Measurements from ENCODE around the gene PPOX. TPM values are rescaled to one million over a fixed set of nuclear protein-coding genes. Genes with fewer than 3 reads are reported as not detected.

PPOX gene
- total RNA-seq, 2 donors from 2014 or later: 46.4 to 47.2 TPM

DNA sequence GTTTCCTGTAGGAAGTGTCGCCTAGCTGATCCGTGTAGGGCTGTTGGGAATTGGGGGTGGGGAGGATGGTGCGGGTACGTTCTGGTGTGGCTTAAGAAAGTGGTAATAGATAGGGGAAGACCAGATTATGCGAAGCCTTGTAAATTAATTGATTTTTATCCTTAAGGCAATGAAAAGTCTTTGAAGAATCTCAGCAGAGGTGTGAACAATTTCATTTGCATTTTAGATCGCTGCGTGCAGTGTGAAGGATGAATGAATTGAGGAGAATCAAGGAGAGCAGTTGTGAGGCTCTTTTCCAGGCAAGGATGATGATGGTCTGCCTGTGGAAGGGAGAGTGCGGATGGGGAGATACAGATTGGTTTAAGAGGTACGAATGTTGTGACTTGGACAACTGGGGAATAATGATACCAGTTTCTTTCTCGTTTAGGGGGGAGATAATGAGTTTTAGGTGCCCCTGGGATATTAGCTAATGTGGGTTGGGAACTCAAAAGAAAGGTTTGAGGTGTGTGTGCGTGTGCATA, 32.9 kb upstream of the PPOX start:
- no peaks in the 10 kb centered on the region for H3K27me3 Mint-ChIP-seq (ENCODE audit: insufficient read depth)
- no peak for TF ChIP-seq CTCF (conservative IDR thresholded peaks at IDR 0.05)
- no peak overlapping the region for H3K27ac Mint-ChIP-seq
- peaks cover 21% of the 10 kb centered on the region for H3K36me3 ChIP-seq (ENCODE audit: control insufficient read depth, insufficient read depth, low read length)
- no peaks in the 10 kb centered on the region for H3K4me1 ChIP-seq (ENCODE audit: control insufficient read depth, insufficient read depth, low read length)
- no peaks in the 10 kb centered on the region for H3K9me3 Mint-ChIP-seq
- WGBS, 2 experiments (ENCODE audit: insufficient coverage in 1 of 2, insufficient read length in 1 of 2): 1 to 3% methylated on average over 10 to 11 of the region's 11 CpGs
- H3K4me3 ChIP-seq (ENCODE audit: low read length): peak overlapping the region; percentile 95
- no peaks in the 10 kb centered on the region for H3K9me3 ChIP-seq (ENCODE audit: control insufficient read depth, low read length)
- peak; percentile 54 for DNase-seq
- H3K27ac ChIP-seq (ENCODE audit: low read depth, low read length): peak overlapping the region; percentile 90
- H3K4me1 Mint-ChIP-seq: peaks cover 20% of the 10 kb centered on the region
- peak overlapping the region; percentile 86 for H3K9ac ChIP-seq (ENCODE audit: extremely low read depth, low read length, poor library complexity, severe bottlenecking)
- H3K36me3 Mint-ChIP-seq (ENCODE audit: low read depth): peaks cover 17% of the 10 kb centered on the region
- no peak overlapping the region for H3K4me3 Mint-ChIP-seq
- H3K27me3 ChIP-seq (ENCODE audit: control insufficient read depth, insufficient read depth, low read length, poor library complexity, severe bottlenecking): no peaks in the 10 kb centered on the region

GRCh38 chr1:161137881-161138280, 28.3 kb upstream of the PPOX start:
- Mint-ChIP-seq H3K27ac (no peak overlapping the region), H3K4me3 (no peak overlapping the region), H3K9me3 (no peaks in the 10 kb centered on the region), H3K27me3 (ENCODE audit: insufficient read depth) (no peaks in the 10 kb centered on the region), H3K4me1 (no peaks in the 10 kb centered on the region), H3K36me3 (ENCODE audit: low read depth) (peaks cover 4% of the 10 kb centered on the region)
- Histone ChIP-seq H3K9me3 (ENCODE audit: control insufficient read depth, low read length) (no peaks in the 10 kb centered on the region), H3K4me3 (ENCODE audit: low read length) (no peak overlapping the region), H3K27me3 (ENCODE audit: control insufficient read depth, insufficient read depth, low read length, poor library complexity, severe bottlenecking) (no peaks in the 10 kb centered on the region), H3K36me3 (ENCODE audit: control insufficient read depth, insufficient read depth, low read length) (no peaks in the 10 kb centered on the region), H3K9ac (ENCODE audit: extremely low read depth, low read length, poor library complexity, severe bottlenecking) (no peak overlapping the region), H3K27ac (ENCODE audit: low read depth, low read length) (no peak overlapping the region), H3K4me1 (ENCODE audit: control insufficient read depth, insufficient read depth, low read length) (no peaks in the 10 kb centered on the region)
- TF ChIP-seq CTCF (conservative IDR thresholded peaks at IDR 0.05): no peak
- WGBS, 2 experiments (ENCODE audit: insufficient coverage in 1 of 2, insufficient read length in 1 of 2): 86 to 97% methylated on average over 3 of the region's 3 CpGs
- DNase-seq: no peak

GRCh38 chr1:161138431-161138830, 27.8 kb upstream of the PPOX start:
- H3K9me3 ChIP-seq (ENCODE audit: control insufficient read depth, low read length): no peaks in the 10 kb centered on the region
- no peaks in the 10 kb centered on the region for H3K36me3 ChIP-seq (ENCODE audit: control insufficient read depth, insufficient read depth, low read length)
- no peak overlapping the region for H3K9ac ChIP-seq (ENCODE audit: extremely low read depth, low read length, poor library complexity, severe bottlenecking)
- H3K27me3 ChIP-seq (ENCODE audit: control insufficient read depth, insufficient read depth, low read length, poor library complexity, severe bottlenecking): no peaks in the 10 kb centered on the region
- Mint-ChIP-seq H3K27ac (no peak overlapping the region), H3K4me3 (no peak overlapping the region), H3K9me3 (no peaks in the 10 kb centered on the region), H3K27me3 (ENCODE audit: insufficient read depth) (no peaks in the 10 kb centered on the region), H3K4me1 (no peaks in the 10 kb centered on the region), H3K36me3 (ENCODE audit: low read depth) (peaks cover 4% of the 10 kb centered on the region)
- H3K27ac ChIP-seq (ENCODE audit: low read depth, low read length): no peak overlapping the region
- H3K4me1 ChIP-seq (ENCODE audit: control insufficient read depth, insufficient read depth, low read length): no peaks in the 10 kb centered on the region
- H3K4me3 ChIP-seq (ENCODE audit: low read length): no peak overlapping the region
- DNase-seq: no peak
- WGBS, 2 experiments (ENCODE audit: insufficient coverage in 1 of 2, insufficient read length in 1 of 2): 95 to 100% methylated on average over 1 of the region's 1 CpG
- TF ChIP-seq CTCF (conservative IDR thresholded peaks at IDR 0.05): no peak

Data from endodermal cell (in vitro differentiated cells).